ENCODE data around the gene TMEM106C. TPM values are rescaled to one million over a fixed set of nuclear protein-coding genes. Genes with fewer than 3 reads are reported as not detected.
A peak's percentile ranks its signal among the peaks of the same experiment; 100 is the strongest.

Gene TMEM106C
- total RNA-seq, 1 experiment from 2014 or later = 99.4 TPM

DNA sequence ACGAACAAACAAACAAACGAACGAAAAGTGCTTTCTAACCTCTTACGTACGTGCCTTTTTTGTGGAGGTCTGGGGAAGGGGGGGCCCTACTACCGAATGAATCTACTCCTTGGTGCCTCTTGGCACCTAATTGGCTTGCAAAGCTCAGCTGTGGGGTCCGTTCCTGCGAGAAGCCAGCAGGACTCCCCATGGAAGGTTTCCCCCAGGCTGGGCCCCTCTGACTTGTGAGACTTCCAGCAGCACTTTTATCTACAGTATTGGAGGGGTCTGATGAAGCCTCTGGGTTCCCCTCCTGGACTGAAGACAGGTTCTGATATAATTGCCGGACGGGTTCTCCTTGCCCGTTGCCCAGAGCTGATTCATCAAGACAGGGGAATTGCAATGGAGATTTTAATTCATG is 1.2 kb upstream of the TMEM106C start:
- POLR2A ChIA-PET (ENCODE audit: unreplicated experiment) = no interaction called here
- no peak overlapping the region for H3K27ac ChIP-seq
- no peak overlapping the region for H3K4me3 ChIP-seq
- BruUV-seq (replicated peaks) = no TSS peak
- no peak overlapping the region for H3K4me2 ChIP-seq
- intact Hi-C loops (cut with micrococcal nuclease; ENCODE audit: unreplicated experiment) = loop anchor here (2.0 to 5.0 kb wide), 3 partner anchors 61 to 205 kb away; no protein-coding TSS in a partner anchor
- no peak overlapping the region for H2AFZ ChIP-seq
- CTCF ChIA-PET = no interaction called here
- TF ChIP-seq, protein P1, sequence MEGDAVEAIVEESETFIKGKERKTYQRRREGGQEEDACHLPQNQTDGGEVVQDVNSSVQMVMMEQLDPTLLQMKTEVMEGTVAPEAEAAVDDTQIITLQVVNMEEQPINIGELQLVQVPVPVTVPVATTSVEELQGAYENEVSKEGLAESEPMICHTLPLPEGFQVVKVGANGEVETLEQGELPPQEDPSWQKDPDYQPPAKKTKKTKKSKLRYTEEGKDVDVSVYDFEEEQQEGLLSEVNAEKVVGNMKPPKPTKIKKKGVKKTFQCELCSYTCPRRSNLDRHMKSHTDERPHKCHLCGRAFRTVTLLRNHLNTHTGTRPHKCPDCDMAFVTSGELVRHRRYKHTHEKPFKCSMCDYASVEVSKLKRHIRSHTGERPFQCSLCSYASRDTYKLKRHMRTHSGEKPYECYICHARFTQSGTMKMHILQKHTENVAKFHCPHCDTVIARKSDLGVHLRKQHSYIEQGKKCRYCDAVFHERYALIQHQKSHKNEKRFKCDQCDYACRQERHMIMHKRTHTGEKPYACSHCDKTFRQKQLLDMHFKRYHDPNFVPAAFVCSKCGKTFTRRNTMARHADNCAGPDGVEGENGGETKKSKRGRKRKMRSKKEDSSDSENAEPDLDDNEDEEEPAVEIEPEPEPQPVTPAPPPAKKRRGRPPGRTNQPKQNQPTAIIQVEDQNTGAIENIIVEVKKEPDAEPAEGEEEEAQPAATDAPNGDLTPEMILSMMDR (conservative IDR thresholded peaks at IDR 0.05) = no peak
- no peak for TF ChIP-seq EZH2 (IDR thresholded peaks at IDR 0.05; ENCODE audit: low read depth)
- no peak for DNase-seq
- no peaks in the 10 kb centered on the region for H4K20me1 ChIP-seq (ENCODE audit: insufficient read depth)
- H3K4me1 ChIP-seq (replicated peaks; ENCODE audit: insufficient read depth) = peaks cover 6% of the 10 kb centered on the region; the same call in 1 of the 2 replicates
- 0 out of 2 replicates have a peak, but pooled peaks cover 4% of the 10 kb centered on the region for H3K79me2 ChIP-seq (ENCODE audit: low read depth)
- H3K9me3 ChIP-seq (ENCODE audit: insufficient read depth, low read depth) = no peaks in the 10 kb centered on the region
- peaks cover 11% of the 10 kb centered on the region for H3K27me3 ChIP-seq (ENCODE audit: insufficient read depth, low read depth)
- H3K36me3 ChIP-seq (ENCODE audit: low read depth) = no peaks in the 10 kb centered on the region
- H3K9me2 ChIP-seq (ENCODE audit: insufficient read depth) = no peaks in the 10 kb centered on the region
- H3F3A ChIP-seq (ENCODE audit: insufficient read depth, low read depth) = no peaks in the 10 kb centered on the region

DNA sequence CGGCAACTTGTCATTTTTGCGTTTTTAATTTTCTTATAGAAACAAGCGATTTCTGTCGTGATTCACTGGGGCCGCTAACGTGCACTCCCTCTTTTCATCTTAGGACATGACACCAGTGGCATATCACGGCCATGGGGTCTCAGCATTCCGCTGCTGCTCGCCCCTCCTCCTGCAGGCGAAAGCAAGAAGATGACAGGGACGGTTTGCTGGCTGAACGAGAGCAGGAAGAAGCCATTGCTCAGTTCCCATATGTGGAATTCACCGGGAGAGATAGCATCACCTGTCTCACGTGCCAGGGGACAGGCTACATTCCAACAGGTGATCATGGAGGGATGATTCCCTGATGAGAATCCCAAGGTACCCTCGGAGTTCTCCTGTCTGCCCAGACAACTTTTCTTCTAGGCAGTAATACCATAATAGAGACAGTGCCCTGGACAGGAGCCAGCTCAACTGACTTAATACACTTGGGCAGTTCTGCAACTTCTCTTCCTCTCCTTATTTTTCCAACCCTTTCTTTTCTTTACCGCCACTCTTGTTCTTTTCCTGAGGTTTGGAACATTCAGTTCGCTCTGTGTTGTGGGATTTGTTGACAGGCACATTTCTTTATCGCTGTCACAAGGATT is 821 bp downstream of the TMEM106C start:
- Histone ChIP-seq H3K9me2 (ENCODE audit: insufficient read depth) (no peaks in the 10 kb centered on the region), H3K27me3 (ENCODE audit: insufficient read depth, low read depth) (peaks cover 11% of the 10 kb centered on the region)
- intact Hi-C loops (cut with micrococcal nuclease; ENCODE audit: unreplicated experiment) = loop anchor here (5.0 kb wide), 2 partner anchors 107 to 203 kb away; no protein-coding TSS in a partner anchor

DNA sequence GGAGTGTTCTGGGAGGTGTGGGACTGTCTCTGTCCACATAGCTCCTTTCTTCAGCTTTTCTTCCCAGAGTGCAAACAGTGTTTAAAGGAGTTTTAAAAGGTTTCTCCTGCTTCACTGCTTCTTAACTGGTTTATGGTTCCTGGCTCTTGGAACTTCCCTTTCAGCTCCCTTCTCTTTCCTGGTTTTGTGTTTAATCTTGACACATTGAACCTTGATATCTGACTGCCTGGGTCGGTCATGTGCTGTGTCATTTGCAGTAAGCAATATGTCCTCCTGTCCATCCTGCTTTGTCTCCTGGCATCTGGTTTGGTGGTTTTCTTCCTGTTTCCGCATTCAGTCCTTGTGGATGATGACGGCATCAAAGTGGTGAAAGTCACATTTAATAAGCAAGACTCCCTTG is 2.2 kb downstream of the TMEM106C start:
- Histone ChIP-seq H3K27ac (no peak overlapping the region), H2AFZ (no peak overlapping the region), H3K4me2 (no peak overlapping the region), H3K4me1 (replicated peaks; ENCODE audit: insufficient read depth) (peaks cover 6% of the 10 kb centered on the region; the same call in 1 of the 2 replicates), H3K9me3 (ENCODE audit: insufficient read depth, low read depth) (no peaks in the 10 kb centered on the region), H3K9me2 (ENCODE audit: insufficient read depth) (no peaks in the 10 kb centered on the region), H3K79me2 (ENCODE audit: low read depth) (0 out of 2 replicates have a peak, but pooled peaks cover 4% of the 10 kb centered on the region), H3F3A (ENCODE audit: insufficient read depth, low read depth) (0 out of 2 replicates have a peak, but pooled peaks cover 5% of the 10 kb centered on the region), H3K4me3 (no peak overlapping the region), H3K27me3 (ENCODE audit: insufficient read depth, low read depth) (peaks cover 5% of the 10 kb centered on the region), H3K36me3 (ENCODE audit: low read depth) (no peaks in the 10 kb centered on the region), H4K20me1 (ENCODE audit: insufficient read depth) (no peaks in the 10 kb centered on the region)
- ChIA-PET CTCF (no interaction called here), POLR2A (ENCODE audit: unreplicated experiment) (interaction anchor here (0.5 kb wide), 1 partner anchor 153 kb away, joined by 5 read pairs; the partner anchor contains the start of gene PFKM)
- DNase-seq = no peak
- TF ChIP-seq, protein P1 (conservative IDR thresholded peaks at IDR 0.05) = no peak
- no peak for TF ChIP-seq EZH2 (IDR thresholded peaks at IDR 0.05; ENCODE audit: low read depth)
- intact Hi-C loops (cut with micrococcal nuclease; ENCODE audit: unreplicated experiment) = no loop called here
- no TSS peak for BruUV-seq (replicated peaks)

More for the DNA sequence above, 821 bp downstream of the TMEM106C start:
- BruUV-seq (replicated peaks) = TSS peak; percentile 25
- peaks cover 6% of the 10 kb centered on the region; the same call in 1 of the 2 replicates for H3K4me1 ChIP-seq (replicated peaks; ENCODE audit: insufficient read depth)
- TF ChIP-seq EZH2 (IDR thresholded peaks at IDR 0.05; ENCODE audit: low read depth) = no peak
- TF ChIP-seq, protein P1 (conservative IDR thresholded peaks at IDR 0.05) = no peak
- no peaks in the 10 kb centered on the region for H3F3A ChIP-seq (ENCODE audit: insufficient read depth, low read depth)
- H3K4me2 ChIP-seq = peak overlapping the region; percentile 85
- ChIA-PET CTCF (no interaction called here), POLR2A (ENCODE audit: unreplicated experiment) (no interaction called here)
- peak overlapping the region; percentile 85 for H3K4me3 ChIP-seq
- no peak overlapping the region for H3K27ac ChIP-seq
- H2AFZ ChIP-seq = peak overlapping the region; percentile 95
- 0 out of 2 replicates have a peak, but pooled peaks cover 4% of the 10 kb centered on the region for H3K79me2 ChIP-seq (ENCODE audit: low read depth)
- DNase-seq = no peak
- no peaks in the 10 kb centered on the region for H3K9me3 ChIP-seq (ENCODE audit: insufficient read depth, low read depth)
- H3K36me3 ChIP-seq (ENCODE audit: low read depth) = no peaks in the 10 kb centered on the region
- no peaks in the 10 kb centered on the region for H4K20me1 ChIP-seq (ENCODE audit: insufficient read depth)
